GM12878 (cell line): ENCODE data around the gene BLACAT1. TPM values are rescaled to one million over a fixed set of nuclear protein-coding genes. Genes with fewer than 3 reads are reported as not detected.

Experiments
- ATAC-seq: fragments of 200-7000 bp; cut with Tn5 transposase; 3 replicates; pipeline ENCODE4 v1.9.1; 2020; ENCODE audit warnings: mild to moderate bottlenecking, moderate library complexity
- BruUV-seq: library from RNA; stranded (reverse); fragments of 400-500 nt; replicated peaks from 2 replicates; lab custom pipeline; 2021; lab: Mats Ljungman, UMichigan
- CTCF ChIA-PET: fragments of 300-600 bp; sonication (Branson Sonifier 250); formaldehyde crosslinking; extraction: SDS; loops from one replicate; lab custom pipeline; 2021; ENCODE audit warnings: inconsistent platforms; lab: Yijun Ruan, JAX
- POLR2A ChIA-PET: fragments of 350-600 bp; formaldehyde crosslinking; extraction: SDS; loops from one replicate; lab custom pipeline; 2021; ENCODE audit warnings: inconsistent platforms; lab: Charles Lee
- RAD21 ChIA-PET: fragments of 300-600 bp; sonication (Branson Sonifier 250); formaldehyde crosslinking; loops from one replicate; lab custom pipeline; 2023; ENCODE audit warnings: antibody characterized with exemption; ENCODE audit not compliant: unreplicated experiment; lab: Charles Lee
- SMC1A ChIA-PET: fragments of 300-600 bp; sonication (Branson Sonifier 250); formaldehyde crosslinking; loops from one replicate; lab custom pipeline; 2023; ENCODE audit not compliant: unreplicated experiment, uncharacterized antibody; lab: Charles Lee
- DNase-seq: peaks from one replicate; pipeline ENCODE4 v3.0.0-alpha.2; 2011; ENCODE audit warnings: low read depth, low spot score
- FAIRE-seq: peaks from 3 replicates; lab custom pipeline; 2011; peaks lifted over from hg19 to GRCh38; lab: Jason Lieb, UNC
- H2AFZ ChIP-seq: 2 replicates; pipeline ENCODE4 v1.6.0; 2011; ENCODE audit warnings: low read depth, low read length, control low read depth; ENCODE audit not compliant: control insufficient read depth
- H3K27ac ChIP-seq: 2 replicates; pipeline ENCODE4 v1.5.1; 2011; ENCODE audit warnings: control low read depth; ENCODE audit not compliant: control insufficient read depth, insufficient read depth
- H3K27me3 ChIP-seq, 2 experiments: replicated peaks in 1 of 2; 2 replicates each; pipeline versions ENCODE4 v1.6.0 to v1.6.1; 2011; ENCODE audit warnings: low read length in 1 of 2; ENCODE audit not compliant: control insufficient read depth in 2 of 2, insufficient read depth in 2 of 2
- H3K36me3 ChIP-seq, 2 experiments: 2 replicates each; pipeline ENCODE4 v1.5.1; 2011; ENCODE audit warnings: low read length in 1 of 2; ENCODE audit not compliant: control insufficient read depth in 2 of 2, insufficient read depth in 2 of 2
- H3K4me1 ChIP-seq: 2 replicates; pipeline ENCODE4 v1.6.1; 2011; ENCODE audit warnings: mild to moderate bottlenecking, low read length, moderate library complexity, mixed read lengths; ENCODE audit not compliant: control insufficient read depth, insufficient read depth
- H3K4me2 ChIP-seq: 2 replicates; pipeline ENCODE4 v1.6.0; 2011; ENCODE audit warnings: control low read depth; ENCODE audit not compliant: control insufficient read depth, insufficient read depth
- H3K4me3 ChIP-seq: fragments of 200-600 bp; sonication (generic); 2 replicates; pipeline ENCODE4 v1.5.1; 2016
- H3K79me2 ChIP-seq: 2 replicates; pipeline ENCODE4 v1.6.0; 2011; ENCODE audit warnings: low read length; ENCODE audit not compliant: control insufficient read depth, insufficient read depth
- H3K9ac ChIP-seq: 2 replicates; pipeline ENCODE4 v1.8.0; 2011; ENCODE audit warnings: low read length, control low read depth, mixed read lengths; ENCODE audit not compliant: control insufficient read depth, insufficient read depth
- H3K9me3 ChIP-seq: replicated peaks from 3 replicates; pipeline ENCODE4 v1.5.1; 2011; ENCODE audit warnings: mild to moderate bottlenecking, low read length; ENCODE audit not compliant: control insufficient read depth, insufficient read depth
- H4K20me1 ChIP-seq: 2 replicates; pipeline ENCODE4 v1.6.0; 2011; ENCODE audit not compliant: control insufficient read depth, insufficient read depth
- NFIC ChIP-seq: IDR thresholded peaks from 2 replicates; pipeline ENCODE4 v1.6.1; 2012; ENCODE audit warnings: low read depth, mild to moderate bottlenecking, inconsistent platforms, low read length, moderate library complexity
- PML ChIP-seq: IDR thresholded peaks from 2 replicates; pipeline ENCODE4 v1.6.1; 2012; ENCODE audit warnings: low read length, inconsistent platforms
- POLR2AphosphoS2 ChIP-seq: IDR thresholded peaks from 2 replicates; pipeline ENCODE4 v1.6.1; 2011; ENCODE audit warnings: low read depth, mild to moderate bottlenecking, low read length, improper control_type of control experiment, moderate library complexity
- RAD21 ChIP-seq: IDR thresholded peaks from 2 replicates; pipeline ENCODE4 v1.6.1; 2011; ENCODE audit warnings: mild to moderate bottlenecking, low read depth, low read length, moderate library complexity; ENCODE audit not compliant: insufficient read depth
- RB1 ChIP-seq: fragments of 450-650 bp; formaldehyde crosslinking; IDR thresholded peaks from 2 replicates; pipeline ENCODE4 v1.6.1; 2017; ENCODE audit warnings: mild to moderate bottlenecking, borderline replicate concordance
- RELA ChIP-seq: fragments of 450-650 bp; IDR thresholded peaks from 2 replicates; pipeline ENCODE4 v1.8.0; 2014; ENCODE audit warnings: borderline replicate concordance; ENCODE audit not compliant: partially characterized antibody
- TBL1XR1 ChIP-seq: IDR thresholded peaks from 2 replicates; pipeline ENCODE4 v1.6.1; 2012; ENCODE audit warnings: low read depth, low read length, improper control_type of control experiment
- TCF7 ChIP-seq: IDR thresholded peaks from 2 replicates; pipeline ENCODE4 v1.6.1; 2014; ENCODE audit warnings: antibody characterized with exemption, borderline replicate concordance
- WGBS: methylation state at CpG from one replicate; pipeline ENCODE4 v1.1.6; 2016; ENCODE audit warnings: low lambda C conversion rate; ENCODE audit not compliant: insufficient replicate concordance, insufficient coverage; ENCODE audit errors: missing lambda C conversion rate; 5-methylcytosine and 5-hydroxymethylcytosine counted together
- in situ Hi-C: fragments of 300-500 bp; cut with MboI; formaldehyde crosslinking; loops from 9 replicates; pipeline ENCODE4 v1.14.3; 2018; ENCODE audit warnings: mixed read lengths
- intact Hi-C: fragments of 100-400 bp; cut with micrococcal nuclease; formaldehyde crosslinking; loops from one replicate; pipeline ENCODE4 v1.14.2; 2022; ENCODE audit not compliant: unreplicated experiment
- polyA plus RNA-seq, 11 experiments: library from polyadenylated mRNA; depleted of rRNA in 4 of 11; unstranded in 6 of 11; stranded (reverse) in 5 of 11; fragments of >200 nt; fragmentation: Nextera tagmentation in 4 of 11; fragmentation: Illumina TruSeq in 1 of 11; extraction: Ambion mirVana in 4 of 11; extraction: Trizol in 1 of 11; gene quantifications; 1 replicate in 1 of 11; 2 replicates in 10 of 11; pipeline versions ENCODE4 v1.2.1 to v1.2.3, GENCODE V29; 2011 to 2016; ENCODE audit warnings: inconsistent platforms in 2 of 11, missing spikeins in 2 of 11, low read depth in 1 of 11
- total RNA-seq, 4 experiments: library from RNA; depleted of rRNA in 3 of 4; stranded (reverse); fragments of >200 nt in 3 of 4; fragmentation: Illumina TruSeq in 1 of 4; extraction: Trizol in 1 of 4; gene quantifications; 2 replicates each; pipeline versions ENCODE4 v1.2.1 to v1.2.3, GENCODE V29; 2013 to 2021

The BLACAT1 gene
- total and polyA plus RNA-seq, 10 of the 15 experiments (the other 5 are each of a cell fraction or from before 2014, with no cell fraction given), result 0.04 to 1.6 (median 0.15) TPM; not detected in 1

DNA sequence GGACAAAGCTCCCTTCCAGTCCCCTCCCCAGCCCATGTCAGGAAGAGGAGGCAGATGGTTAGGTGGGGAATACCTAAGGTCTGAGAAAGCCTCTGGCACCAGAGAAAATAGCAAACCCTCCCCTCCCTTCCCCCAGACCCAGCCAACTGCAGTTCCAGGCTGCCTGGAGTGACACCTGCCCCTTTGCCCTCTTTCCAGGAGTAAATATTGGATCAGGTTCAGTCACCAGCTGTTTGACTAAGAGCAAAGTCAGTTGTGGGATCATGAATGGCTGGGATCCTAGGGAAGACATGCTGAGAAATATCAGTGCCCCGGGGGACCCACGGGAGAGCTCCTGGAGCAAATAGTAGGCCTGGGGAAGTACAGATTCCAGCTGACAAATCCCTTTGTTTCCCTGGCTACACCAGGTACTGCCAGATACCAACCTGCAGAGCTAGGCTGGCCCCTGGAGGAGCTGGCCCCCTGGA lies 36.4 kb upstream of the BLACAT1 start:
- no peak overlapping the region for H3K27ac ChIP-seq
- DNase-seq (no peak), ATAC-seq (no peak), FAIRE-seq (no peak)
- POLR2A ChIA-PET, result no interaction called here
- SMC1A ChIA-PET, result interaction anchor here (0.9 to 17.0 kb wide), 5 partner anchors 10 to 165 kb away, joined by 3 to 319 read pairs (median 6); no protein-coding TSS in a partner anchor
- TF ChIP-seq RB1 (no peak), NFIC (no peak), TBL1XR1 (no peak), PML (no peak), RELA (no peak), TCF7 (no peak), POLR2AphosphoS2 (no peak), RAD21 (no peak)
- in situ Hi-C loops, result no loop called here
- H3K9me3 ChIP-seq, result no peaks in the 10 kb centered on the region
- no peak overlapping the region for H3K4me3 ChIP-seq
- CTCF ChIA-PET, result interaction anchor here (1.0 to 22.4 kb wide), 7 partner anchors 8 to 165 kb away, joined by 3 to 891 read pairs (median 11); partner anchors contain the start of gene CDK18
- H3K36me3 ChIP-seq, result no peaks in the 10 kb centered on the region
- H3K4me2 ChIP-seq, result no peak overlapping the region
- WGBS, result 29% methylated on average over 2 of the region's 2 CpGs
- H3K4me1 ChIP-seq, result no peaks in the 10 kb centered on the region
- H3K79me2 ChIP-seq, result no peaks in the 10 kb centered on the region
- H3K9ac ChIP-seq, result no peak overlapping the region
- RAD21 ChIA-PET, result interaction anchor here (1.1 to 11.2 kb wide), 4 partner anchors 32 to 219 kb away, joined by 4 to 342 read pairs (median 4); no protein-coding TSS in a partner anchor
- no peaks in the 10 kb centered on the region for H4K20me1 ChIP-seq
- no TSS peak for BruUV-seq
- intact Hi-C loops, result no loop called here
- H2AFZ ChIP-seq, result no peak overlapping the region
- H3K27me3 ChIP-seq, result peaks cover 4 to 5% of the 10 kb centered on the region in 2 experiments; a peak in 3 of 4 replicates
